Amniotic epithelial cell (primary cell): ENCODE data around the gene IFT122.
"Not testable (repeated sequence)": the region's sequence is repeated elsewhere in the genome, so short reads cannot be mapped to it uniquely, and the experiment has no call there.

ENCODE experiments used
- DNase-seq: peaks from one replicate; pipeline ENCODE4 v3.0.0-alpha.2; 2010; ENCODE audit warnings: low read depth

The IFT122 gene, protein sequence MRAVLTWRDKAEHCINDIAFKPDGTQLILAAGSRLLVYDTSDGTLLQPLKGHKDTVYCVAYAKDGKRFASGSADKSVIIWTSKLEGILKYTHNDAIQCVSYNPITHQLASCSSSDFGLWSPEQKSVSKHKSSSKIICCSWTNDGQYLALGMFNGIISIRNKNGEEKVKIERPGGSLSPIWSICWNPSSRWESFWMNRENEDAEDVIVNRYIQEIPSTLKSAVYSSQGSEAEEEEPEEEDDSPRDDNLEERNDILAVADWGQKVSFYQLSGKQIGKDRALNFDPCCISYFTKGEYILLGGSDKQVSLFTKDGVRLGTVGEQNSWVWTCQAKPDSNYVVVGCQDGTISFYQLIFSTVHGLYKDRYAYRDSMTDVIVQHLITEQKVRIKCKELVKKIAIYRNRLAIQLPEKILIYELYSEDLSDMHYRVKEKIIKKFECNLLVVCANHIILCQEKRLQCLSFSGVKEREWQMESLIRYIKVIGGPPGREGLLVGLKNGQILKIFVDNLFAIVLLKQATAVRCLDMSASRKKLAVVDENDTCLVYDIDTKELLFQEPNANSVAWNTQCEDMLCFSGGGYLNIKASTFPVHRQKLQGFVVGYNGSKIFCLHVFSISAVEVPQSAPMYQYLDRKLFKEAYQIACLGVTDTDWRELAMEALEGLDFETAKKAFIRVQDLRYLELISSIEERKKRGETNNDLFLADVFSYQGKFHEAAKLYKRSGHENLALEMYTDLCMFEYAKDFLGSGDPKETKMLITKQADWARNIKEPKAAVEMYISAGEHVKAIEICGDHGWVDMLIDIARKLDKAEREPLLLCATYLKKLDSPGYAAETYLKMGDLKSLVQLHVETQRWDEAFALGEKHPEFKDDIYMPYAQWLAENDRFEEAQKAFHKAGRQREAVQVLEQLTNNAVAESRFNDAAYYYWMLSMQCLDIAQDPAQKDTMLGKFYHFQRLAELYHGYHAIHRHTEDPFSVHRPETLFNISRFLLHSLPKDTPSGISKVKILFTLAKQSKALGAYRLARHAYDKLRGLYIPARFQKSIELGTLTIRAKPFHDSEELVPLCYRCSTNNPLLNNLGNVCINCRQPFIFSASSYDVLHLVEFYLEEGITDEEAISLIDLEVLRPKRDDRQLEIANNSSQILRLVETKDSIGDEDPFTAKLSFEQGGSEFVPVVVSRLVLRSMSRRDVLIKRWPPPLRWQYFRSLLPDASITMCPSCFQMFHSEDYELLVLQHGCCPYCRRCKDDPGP

DNA sequence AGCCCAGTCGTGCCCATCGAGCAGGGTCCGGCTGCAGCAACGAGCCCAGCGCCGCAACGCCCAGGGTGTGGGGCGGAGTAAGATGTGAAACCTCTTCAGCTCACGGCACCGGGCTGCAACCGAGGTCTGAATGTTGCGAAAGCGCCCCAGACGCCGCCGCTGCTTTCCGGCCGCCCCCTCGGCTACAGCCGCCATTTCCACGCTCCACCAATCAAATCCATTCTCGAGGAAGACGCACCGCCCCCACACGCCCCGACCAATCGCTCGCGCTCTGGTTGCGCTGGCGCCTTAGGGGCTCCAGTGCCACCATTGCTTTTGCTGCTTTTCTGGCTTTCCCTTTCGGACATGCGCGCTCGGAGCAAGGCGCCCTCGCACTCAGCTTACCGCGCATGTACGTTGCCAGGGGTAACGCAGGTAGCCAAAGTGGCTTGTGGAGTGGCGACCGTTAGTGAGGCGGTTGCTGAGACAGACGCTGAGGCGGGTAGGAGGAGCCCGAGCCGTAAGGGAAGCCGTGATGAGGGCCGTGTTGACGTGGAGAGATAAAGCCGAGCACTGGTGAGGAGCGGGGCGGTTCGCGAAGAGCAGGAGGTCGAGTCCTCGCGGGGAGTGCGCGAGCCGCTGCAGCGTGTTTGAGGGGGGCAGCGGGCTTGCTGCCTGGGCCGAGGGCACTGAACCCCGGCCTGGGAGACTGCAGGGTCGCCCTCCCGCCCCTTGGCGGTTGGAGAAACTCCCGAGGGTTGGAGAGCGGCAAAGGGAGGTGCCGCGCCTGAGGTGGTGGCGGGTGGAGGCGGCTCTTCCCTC is at the start of gene IFT122, which contains the start of gene MBD4:
Gene IFT122, plus strand, starts transcription at position 408 of the 801 bp plus-strand sequence. Its CDS starts 107 bp downstream, at position 515.
Gene MBD4, minus strand, starts transcription at position 132 of the 801 bp plus-strand sequence. Its CDS starts 115 bp downstream, at position 17.
- peak; percentile 100 for DNase-seq

DNA sequence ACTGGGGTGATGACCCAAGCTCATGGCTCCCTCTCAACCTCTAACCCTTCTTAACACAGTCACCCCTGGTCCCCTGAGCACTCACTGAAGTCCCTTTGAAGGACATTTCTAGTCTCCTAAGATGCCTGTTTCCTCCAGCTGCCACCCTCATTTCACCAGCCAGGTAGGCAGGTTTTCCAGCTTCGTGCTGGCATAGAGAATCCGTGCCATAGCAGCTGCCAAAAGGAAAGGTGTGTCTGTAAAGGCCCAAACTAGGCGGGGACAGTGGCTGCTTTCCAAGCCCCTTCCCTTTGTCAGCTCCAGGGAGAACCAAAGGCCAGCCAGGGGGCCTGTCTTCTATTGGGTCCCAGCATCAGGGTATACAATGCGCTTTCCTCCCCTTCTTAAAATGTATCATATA is 48.4 kb upstream of the IFT122 start:
- DNase-seq: not testable (repeated sequence)

DNA sequence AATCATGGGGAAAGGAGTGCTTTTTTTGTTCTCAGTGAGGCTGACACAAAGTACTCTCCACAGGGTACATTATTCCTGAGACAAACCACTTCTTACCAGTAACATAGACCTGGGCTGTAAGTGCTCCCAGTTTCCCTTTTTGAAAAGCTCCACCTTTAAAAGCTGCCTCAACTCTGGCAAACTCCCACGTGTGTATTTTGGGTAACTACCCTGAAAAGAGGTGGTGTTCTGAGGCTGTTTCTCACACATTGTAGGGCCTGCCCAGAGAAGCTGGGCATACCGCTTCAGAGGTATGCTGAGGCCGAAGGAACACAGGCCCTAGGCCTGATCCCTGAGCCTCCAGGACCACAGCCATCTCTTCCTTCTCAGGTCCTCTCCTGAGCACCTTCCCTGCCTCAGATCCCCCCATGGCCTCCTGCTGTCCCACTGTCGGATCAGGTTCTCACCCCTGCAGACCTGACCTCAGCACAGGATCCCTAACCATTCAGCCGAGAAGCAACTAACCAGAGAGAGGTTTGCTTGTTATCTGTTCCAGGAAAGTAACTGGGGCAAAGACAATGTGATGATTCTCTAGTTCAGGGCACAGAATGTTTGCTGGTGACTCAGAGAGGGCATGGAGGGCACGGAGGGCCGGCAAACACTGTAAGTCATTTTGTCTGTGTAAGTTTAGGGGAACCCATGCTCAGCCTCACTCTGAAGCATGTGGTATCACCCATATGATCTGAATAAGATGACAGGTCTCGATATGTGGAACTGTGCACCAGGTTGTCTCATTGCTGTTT is 47.7 kb upstream of the IFT122 start:
- not testable (repeated sequence) for DNase-seq

DNA sequence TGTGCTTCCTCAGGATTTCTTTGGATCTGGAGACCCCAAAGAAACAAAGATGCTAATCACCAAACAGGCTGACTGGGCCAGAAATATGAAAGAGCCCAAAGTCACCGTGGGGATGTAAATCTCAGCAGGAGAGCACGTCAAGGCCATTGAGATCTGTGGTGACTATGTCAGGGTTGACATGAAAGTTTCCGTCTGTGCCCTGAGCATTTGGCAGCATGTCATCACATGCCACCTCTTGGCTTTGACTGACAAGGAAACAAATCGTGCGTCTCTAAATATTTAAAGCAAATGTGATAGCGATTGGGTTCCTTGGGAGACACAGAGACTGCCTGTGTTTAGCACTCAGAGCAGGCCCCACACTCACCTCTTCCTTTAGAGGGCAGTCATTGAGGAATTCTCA is 46.8 kb upstream of the IFT122 start:
- no peak for DNase-seq

DNA sequence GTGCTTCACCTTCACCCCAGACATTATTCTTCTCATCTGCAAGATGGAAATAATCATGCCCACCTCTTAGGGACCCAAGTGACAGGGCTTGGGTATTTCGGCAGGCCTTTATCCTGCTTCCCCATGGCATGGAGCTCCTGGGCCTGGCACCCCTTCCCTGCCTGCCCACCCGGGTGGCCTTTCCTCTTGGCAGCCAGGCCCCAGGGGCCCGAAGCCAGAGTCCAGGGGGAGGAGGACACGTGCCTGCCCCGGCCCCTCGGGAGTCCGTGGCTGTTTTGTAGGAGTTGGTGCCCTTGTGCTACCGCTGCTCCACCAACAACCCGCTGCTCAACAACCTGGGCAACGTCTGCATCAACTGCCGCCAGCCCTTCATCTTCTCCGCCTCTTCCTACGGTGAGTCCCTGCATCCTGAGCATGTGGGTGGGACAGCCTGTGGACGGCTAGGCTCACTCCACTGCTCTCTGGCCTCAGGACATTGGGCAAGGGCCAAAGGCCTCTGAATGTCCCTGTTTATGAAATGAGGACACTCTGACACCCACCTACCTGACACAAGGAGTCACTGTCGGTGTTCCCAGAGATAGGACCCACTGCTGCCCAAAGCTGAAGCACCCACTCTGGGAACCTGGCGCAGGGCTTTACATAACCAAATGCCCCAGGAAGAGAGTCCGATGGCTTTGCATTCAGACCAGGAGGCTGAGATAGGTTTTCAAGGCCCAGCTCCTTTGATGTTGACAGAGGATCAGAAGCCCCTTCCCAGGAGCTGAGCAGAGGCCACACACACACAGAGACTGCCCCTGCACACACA is 46.1 kb upstream of the IFT122 start:
- not testable (repeated sequence) for DNase-seq

DNA sequence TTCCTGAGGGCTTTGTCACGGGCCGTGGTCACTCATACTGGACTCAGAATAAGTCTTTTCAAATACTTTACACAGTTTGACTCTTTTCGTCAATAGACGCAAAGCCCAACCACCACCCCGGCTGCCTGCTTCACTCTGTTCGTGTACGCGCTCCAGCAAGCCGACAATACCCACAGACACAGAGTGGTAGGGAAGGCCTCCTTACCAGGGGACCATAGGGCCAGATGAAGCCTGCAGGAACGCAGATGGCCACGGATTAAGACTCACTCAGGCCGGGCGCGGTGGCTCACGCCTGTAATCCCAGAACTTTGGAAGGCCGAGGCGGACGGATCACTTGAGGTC is 41.2 kb upstream of the IFT122 start:
- peak; percentile 14 for DNase-seq

DNA sequence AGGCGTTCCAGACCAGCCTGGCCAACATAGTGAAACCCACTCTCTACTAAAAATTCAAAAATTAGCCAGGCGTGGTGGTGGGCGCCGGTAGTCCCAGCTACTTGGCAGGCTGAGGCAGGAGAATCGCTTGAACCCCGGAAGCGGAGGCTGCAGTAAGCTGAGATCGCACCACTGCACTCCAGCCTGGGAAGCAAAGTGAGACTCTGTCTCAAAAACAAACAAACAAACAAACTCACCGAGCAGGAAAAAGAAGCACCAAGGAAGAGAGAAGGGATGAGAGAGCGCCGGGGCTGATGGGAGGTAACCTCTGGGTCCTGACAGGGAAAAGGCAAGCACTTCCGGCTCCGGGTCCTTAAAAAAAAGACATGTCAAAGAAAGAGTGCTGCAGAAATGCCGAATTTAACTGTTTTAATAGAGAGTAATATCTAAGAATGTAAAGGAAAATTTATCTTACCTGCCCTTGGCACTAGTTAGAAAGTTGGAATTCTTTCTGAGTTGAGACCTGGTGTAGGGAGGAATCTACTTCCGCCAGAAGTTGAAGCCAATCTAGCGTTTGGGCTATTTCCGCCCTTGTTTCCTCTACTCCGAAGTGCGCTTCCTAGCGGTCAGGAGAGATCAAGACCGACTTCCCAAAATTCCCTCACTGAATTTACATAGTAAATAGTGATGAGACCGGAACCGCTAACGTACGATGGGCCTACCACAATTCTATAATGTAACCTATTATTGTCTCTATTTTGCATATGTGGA is 40.7 kb upstream of the IFT122 start:
- DNase-seq: peak; percentile 98

DNA sequence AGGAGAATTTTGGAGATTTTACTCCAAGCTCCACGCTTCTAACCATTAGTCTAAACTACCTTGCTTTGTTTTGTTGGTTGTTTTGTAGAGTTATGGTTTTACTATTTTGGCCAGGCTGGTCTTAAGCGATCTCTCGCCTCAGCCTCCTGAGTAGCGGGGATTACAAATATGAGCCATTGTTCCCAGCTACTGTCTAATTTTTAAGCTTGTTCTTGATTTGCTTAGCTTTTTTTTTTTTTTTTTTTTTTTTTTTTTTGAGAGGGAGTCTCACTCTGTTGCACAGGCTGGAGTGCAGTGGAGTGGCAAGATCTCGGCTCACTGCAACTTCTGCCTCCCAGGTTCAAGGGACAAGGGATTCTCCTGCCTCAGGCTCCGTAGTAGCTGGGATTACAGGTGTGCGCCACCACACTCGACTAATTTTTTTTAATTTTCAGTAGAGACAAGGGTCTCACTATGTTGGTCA is 40.1 kb upstream of the IFT122 start:
- peak; percentile 42 for DNase-seq

DNA sequence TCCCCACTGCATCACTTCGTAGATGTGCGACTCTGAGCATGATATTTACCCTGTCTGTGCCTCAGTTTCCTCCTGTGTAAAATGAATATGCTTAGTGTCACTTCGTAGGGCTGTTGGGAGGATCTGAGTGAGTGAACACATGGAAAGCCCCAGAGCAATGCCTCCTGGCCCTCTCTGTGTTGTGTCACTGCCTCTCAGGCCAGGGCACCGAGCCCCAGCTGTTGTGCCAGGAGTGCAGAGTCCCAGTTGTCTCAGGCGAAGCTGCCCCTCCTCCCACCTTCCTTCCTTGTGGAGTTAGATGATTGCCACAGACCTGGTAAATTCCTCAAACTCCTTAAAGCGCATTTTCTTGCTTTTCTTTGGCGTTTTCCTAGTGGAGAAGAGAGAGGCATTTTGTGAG is 37.8 kb upstream of the IFT122 start:
- no peak for DNase-seq

DNA sequence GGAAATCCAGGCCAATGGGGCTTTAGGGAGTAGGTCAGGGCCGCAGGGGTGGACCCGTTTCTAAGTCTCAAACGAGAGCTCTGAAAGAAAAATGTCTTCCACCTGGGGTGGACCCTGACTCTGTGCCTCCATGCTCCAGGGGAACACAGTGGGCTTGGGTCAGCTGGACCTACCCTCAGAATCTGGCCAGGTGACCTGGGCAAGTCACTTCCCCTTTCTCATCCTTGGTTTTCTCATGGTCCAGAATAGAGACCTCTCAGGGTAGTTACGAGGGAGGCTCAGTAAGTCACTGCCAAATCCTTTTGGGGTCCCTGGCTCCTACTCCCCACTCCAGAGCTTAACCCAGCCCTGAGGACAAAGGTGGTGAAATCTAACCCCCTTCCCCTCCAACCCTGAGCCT is 37.4 kb upstream of the IFT122 start:
- no peak for DNase-seq

DNA sequence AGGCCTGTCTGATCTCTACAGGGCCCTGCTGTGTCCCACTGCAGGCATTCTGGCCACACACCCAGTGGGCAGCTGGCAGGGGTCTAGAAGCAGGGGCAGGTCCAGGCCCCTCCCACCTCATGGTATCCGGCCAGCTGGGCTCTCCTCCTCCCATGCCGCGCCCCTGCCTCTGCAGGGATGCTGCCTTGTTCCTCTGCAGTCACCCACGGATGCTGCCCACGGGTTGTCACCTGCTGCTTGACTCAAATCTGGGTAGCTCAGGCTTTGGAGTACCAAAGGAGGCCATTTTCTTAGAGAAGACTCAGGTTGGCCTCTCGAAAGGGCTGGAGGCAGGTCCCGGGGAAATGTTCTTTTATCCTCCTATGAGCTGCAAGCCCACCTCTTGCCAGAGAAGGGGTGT is 36.6 kb upstream of the IFT122 start:
- no peak for DNase-seq

DNA sequence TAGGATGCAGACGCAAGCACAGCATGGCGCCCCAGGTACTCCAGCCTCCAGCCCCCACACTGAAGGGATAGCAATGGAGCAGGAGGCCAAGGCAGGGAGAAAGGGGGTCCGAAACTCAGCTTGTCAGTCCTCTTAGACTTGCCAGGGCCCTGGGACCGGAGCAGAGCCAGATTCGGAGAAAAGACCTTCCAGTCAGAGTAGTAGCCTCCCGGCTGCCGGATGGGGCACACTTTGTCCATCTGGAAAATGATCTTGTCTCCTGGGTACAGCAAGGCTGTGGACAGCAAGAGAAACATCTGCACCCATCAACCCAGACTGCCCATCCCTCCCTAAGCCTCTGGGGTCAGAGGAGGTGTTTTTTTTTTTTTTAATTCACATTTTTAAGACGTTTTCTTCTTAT is 35.9 kb upstream of the IFT122 start:
- no peak for DNase-seq

DNA sequence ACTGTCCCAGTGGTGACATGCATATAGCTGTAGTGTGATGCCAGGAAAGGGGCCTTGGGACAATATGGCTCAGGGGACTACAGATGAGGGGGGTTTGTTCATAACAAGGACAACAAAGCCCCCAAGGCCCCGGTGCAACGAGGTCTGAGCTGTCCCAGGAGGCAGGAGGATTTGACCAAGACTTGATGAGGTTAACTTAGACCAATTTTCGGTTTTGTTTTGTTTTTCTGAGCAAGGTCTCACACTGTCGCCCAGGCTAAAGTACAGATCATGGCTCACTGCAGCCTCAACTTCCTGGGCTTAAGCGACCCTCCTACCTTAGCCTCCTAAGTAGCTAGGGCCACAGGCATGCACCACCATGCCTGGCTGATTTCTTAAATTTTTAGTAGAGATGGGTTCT is 35.4 kb upstream of the IFT122 start:
- DNase-seq: no peak

DNA sequence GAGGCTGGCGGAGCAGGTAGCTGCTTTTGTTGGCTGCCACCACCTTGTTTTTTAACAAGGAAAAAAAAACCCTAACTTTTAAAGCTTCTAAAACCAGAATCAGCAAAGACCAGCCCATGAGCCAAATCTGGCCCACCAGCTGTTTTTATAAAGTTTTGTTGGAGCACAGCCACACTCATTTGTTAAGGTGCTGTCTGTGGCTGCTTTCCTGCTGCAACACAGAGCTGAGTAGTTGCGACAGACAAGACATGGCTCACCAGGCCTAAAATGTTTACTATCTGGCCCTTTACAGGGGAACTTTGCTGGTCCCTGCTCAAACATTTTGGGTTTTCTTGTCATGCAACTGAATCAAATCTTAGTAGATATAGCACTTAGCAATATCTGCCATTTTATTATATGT is 30.5 kb upstream of the IFT122 start:
- peak; percentile 85 for DNase-seq

DNA sequence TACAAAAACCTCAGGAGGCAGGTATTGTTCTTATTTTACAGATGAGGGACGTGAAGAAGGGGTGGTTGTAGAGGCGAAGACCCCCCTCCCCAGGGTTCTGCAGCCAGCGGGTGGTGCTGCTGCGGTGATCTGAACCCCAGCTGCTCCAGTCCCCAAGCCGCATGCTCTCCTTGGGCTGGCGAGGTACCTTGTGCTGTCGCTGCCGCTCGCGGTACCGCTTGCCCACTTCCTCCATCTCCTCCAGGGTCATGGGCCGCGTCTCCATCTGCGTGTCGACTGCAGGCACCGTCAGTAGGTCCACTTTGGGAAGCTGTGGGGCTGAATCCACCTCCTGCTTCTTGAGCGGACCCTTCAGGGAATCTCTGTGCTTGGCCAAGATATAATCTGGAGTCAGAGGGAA is 29.1 kb upstream of the IFT122 start:
- DNase-seq: no peak

DNA sequence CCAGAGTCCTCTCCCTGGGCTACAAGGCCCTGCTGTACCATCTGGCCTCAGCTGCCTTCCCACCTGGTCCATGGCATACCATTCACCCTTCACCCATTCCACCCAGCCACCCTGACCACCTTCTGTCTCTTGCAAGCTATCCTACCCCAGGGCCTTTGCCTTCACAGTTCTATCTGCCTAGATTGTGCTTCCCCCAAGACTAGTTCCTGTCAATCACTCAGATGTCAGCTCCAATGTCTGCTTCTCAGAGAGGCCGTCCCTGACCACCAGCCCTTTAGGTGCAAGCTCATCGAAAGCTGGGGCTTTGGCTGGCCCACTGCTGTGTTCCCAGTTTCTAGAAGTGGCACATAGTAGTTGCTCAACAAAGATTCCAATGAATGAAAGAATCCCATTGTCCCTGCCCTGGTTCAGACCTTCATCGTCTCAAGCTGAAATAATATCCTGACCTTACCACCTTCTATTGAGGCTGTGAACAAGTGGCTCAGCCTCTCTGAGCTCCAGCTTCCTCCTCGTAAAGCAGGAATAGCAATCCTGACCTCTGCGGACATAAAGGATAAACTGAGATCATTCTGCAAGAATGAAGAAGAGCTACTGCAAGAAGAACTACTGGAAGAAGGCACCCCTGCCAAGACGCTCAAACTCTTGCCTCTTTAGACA is 27.4 kb upstream of the IFT122 start:
- peak; percentile 77 for DNase-seq

DNA sequence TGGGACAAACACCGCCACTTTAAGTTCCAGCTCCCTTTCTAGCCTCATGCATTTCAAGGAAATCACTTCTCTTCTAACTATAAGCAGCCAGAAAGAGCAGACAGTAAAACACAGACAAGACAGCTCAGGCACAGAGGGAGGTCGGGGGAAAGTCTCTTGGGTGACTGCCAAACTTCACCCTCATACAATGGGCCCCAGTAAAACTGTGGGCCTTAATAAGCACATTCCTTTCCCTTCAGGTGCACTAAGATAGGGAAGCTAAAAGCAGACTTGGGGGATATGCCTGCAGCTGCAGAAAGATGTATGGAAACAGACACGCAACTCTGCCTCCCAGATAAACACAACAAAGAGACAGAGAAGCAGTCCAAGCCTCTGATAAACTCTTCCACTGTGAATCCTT is 26.8 kb upstream of the IFT122 start:
- not testable (repeated sequence) for DNase-seq
